Transverse colon (tissue), 4 donors: ENCODE data around the gene ROPN1L. TPM values are rescaled to one million over a fixed set of nuclear protein-coding genes. Genes with fewer than 3 reads are reported as not detected.

Experiments used
- DNase-seq: peaks from one replicate; pipeline ENCODE4 v3.0.0-alpha.2; 2019
- H3K27ac ChIP-seq, 4 donors: fragments of 200-600 bp; sonication (generic); 2 replicates each; pipeline ENCODE4 v1.5.1; 2016 to 2018; ENCODE audit warnings: inconsistent platforms in 4 of 4
- H3K27me3 ChIP-seq: fragments of 200-600 bp; sonication (generic); 2 replicates; pipeline ENCODE4 v1.5.1; 2017; ENCODE audit warnings: inconsistent platforms
- H3K36me3 ChIP-seq, 4 donors: fragments of 200-600 bp; sonication (generic); 2 replicates each; pipeline ENCODE4 v1.5.1; 2017 to 2019; ENCODE audit warnings: inconsistent platforms in 4 of 4
- H3K4me1 ChIP-seq, 4 donors: fragments of 200-600 bp; sonication (generic); 2 replicates each; pipeline ENCODE4 v1.5.1; 2017 to 2020; ENCODE audit warnings: inconsistent platforms in 4 of 4
- H3K4me3 ChIP-seq, 4 donors: fragments of 200-600 bp; sonication (generic); 1 replicate in 1 of 4; 2 replicates in 3 of 4; pipeline versions ENCODE4 v1.5.1 to v1.6.1; 2017 to 2019; ENCODE audit warnings: inconsistent platforms in 4 of 4
- H3K9me3 ChIP-seq, 2 donors: fragments of 200-600 bp; sonication (generic); 2 replicates each; pipeline ENCODE4 v1.5.1; 2017 to 2019; ENCODE audit warnings: inconsistent platforms in 2 of 2
- CTCF ChIP-seq, 5 experiments: fragments of 200-600 bp in 3 of 5; fragments of 450-650 bp in 2 of 5; sonication (generic) in 3 of 5; IDR thresholded peaks; 1 replicate in 2 of 5; 2 replicates in 3 of 5; pipeline ENCODE4 v1.5.1; 2016 to 2017; ENCODE audit warnings: antibody characterized with exemption in 5 of 5, inconsistent platforms in 3 of 5, mild to moderate bottlenecking in 2 of 5, moderate library complexity in 1 of 5
- EP300 ChIP-seq: sonication (generic); formaldehyde crosslinking; IDR thresholded peaks from one replicate; pipeline ENCODE4 v1.6.1; 2017; ENCODE audit warnings: antibody characterized with exemption, low read depth
- POLR2A ChIP-seq: fragments of 450-650 bp; IDR thresholded peaks from one replicate; pipeline ENCODE4 v1.6.1; 2016; ENCODE audit warnings: antibody characterized with exemption, mild to moderate bottlenecking, moderate library complexity
- POLR2AphosphoS5 ChIP-seq, 3 donors: sonication (generic); formaldehyde crosslinking; IDR thresholded peaks; one replicate each; pipeline ENCODE4 v1.6.1; 2016; ENCODE audit warnings: antibody characterized with exemption in 3 of 3
- WGBS, 2 donors: methylation state at CpG; one replicate each; pipeline ENCODE4 v1.1.5; 2018; ENCODE audit warnings: low coverage in 1 of 2; 5-methylcytosine and 5-hydroxymethylcytosine counted together
- in situ Hi-C, 4 donors: fragments of 200-750 bp; cut with MboI; loops; one replicate each; pipeline versions ENCODE4 v1.15.0 to v1.15.1; 2017; ENCODE audit warnings: low sequenced_read_pairs in 3 of 4, low pct_ligation_motif_present in 1 of 4, low pct_unique_long_range_greater_than_20kb in 1 of 4
- intact Hi-C: fragments of 100-400 bp; cut with DNase I; formaldehyde crosslinking; loops from one replicate; pipeline ENCODE4 v1.15.1; 2023; ENCODE audit warnings: low total_unique reads
- total RNA-seq, 4 donors: library from RNA; depleted of rRNA; stranded (reverse); fragments of >200 nt; gene quantifications; one replicate each; pipeline ENCODE4 v1.1.0, GENCODE V29; 2016

ROPN1L gene
- total RNA-seq, 4 donors from 2014 or later: 0.32 to 2.6 TPM; not detected in 2

- TF ChIP-seq CTCF (IDR thresholded peaks at IDR 0.05) (no peak), EP300 (no peak), POLR2A (no peak), POLR2AphosphoS5 (IDR thresholded peaks at IDR 0.05) (no peak)
- Histone ChIP-seq H3K36me3 (no peaks in the 10 kb centered on the region), H3K27me3 (no peaks in the 10 kb centered on the region), H3K4me3 (no peak overlapping the region), H3K9me3 (no peaks in the 10 kb centered on the region), H3K4me1 (no peaks in the 10 kb centered on the region), H3K27ac (no peak overlapping the region)
- WGBS, 2 donors: 92% methylated on average over 3 of the region's 3 CpGs; no CpG with 5 or more reads in 1 of the 2 donors
- no peak for DNase-seq
- in situ Hi-C loops (no loop called here), intact Hi-C loops (no loop called here)
Measured at GRCh38 chr5:10500669-10501068, 59.0 kb downstream of the ROPN1L start.

- intact Hi-C loops: no loop called here
- TF ChIP-seq CTCF (IDR thresholded peaks at IDR 0.05) (no peak), POLR2A (no peak), EP300 (no peak), POLR2AphosphoS5 (IDR thresholded peaks at IDR 0.05) (no peak)
- WGBS, 2 donors: 43 to 71% methylated on average over 1 to 9 of the region's 9 CpGs
Measured at GRCh38 chr5:10501554-10502075, 59.9 kb downstream of the ROPN1L start.

GRCh38 chr5:10502130-10502529 lies 60.5 kb downstream of the ROPN1L start:
- Histone ChIP-seq H3K9me3 (no peaks in the 10 kb centered on the region), H3K27ac (no peak overlapping the region), H3K27me3 (no peaks in the 10 kb centered on the region), H3K36me3 (no peaks in the 10 kb centered on the region), H3K4me3 (no peak overlapping the region), H3K4me1 (no peaks in the 10 kb centered on the region)
- no peak for TF ChIP-seq EP300
- no peak for TF ChIP-seq CTCF (IDR thresholded peaks at IDR 0.05)
- TF ChIP-seq POLR2A: no peak
- TF ChIP-seq POLR2AphosphoS5 (IDR thresholded peaks at IDR 0.05): no peak
- 89 to 100% methylated on average over 1 to 7 of the region's 8 CpGs for WGBS, 2 donors
- in situ Hi-C loops: no loop called here
- DNase-seq: no peak
- intact Hi-C loops: no loop called here

More at GRCh38 chr5:10501554-10502075, 59.9 kb downstream of the ROPN1L start:
- Histone ChIP-seq H3K4me1 (no peaks in the 10 kb centered on the region), H3K27me3 (no peaks in the 10 kb centered on the region), H3K9me3 (no peaks in the 10 kb centered on the region), H3K4me3 (no peak overlapping the region), H3K36me3 (no peaks in the 10 kb centered on the region), H3K27ac (no peak overlapping the region)
- in situ Hi-C loops: no loop called here
- DNase-seq: no peak

- 79% methylated on average over 9 of the region's 10 CpGs; no CpG with 5 or more reads in 1 of the 2 donors for WGBS, 2 donors
- TF ChIP-seq POLR2A (no peak), POLR2AphosphoS5 (IDR thresholded peaks at IDR 0.05) (no peak), EP300 (no peak), CTCF (IDR thresholded peaks at IDR 0.05) (no peak)
- no peaks in the 10 kb centered on the region for H3K4me1 ChIP-seq
- in situ Hi-C loops (no loop called here), intact Hi-C loops (no loop called here)
- DNase-seq: no peak
- no peaks in the 10 kb centered on the region for H3K36me3 ChIP-seq
- no peak overlapping the region for H3K27ac ChIP-seq
- no peaks in the 10 kb centered on the region for H3K9me3 ChIP-seq
- H3K4me3 ChIP-seq: no peak overlapping the region
- H3K27me3 ChIP-seq: no peaks in the 10 kb centered on the region
Measured at GRCh38 chr5:10502578-10502977, 60.9 kb downstream of the ROPN1L start.
